Measurements from ENCODE around the gene CRYBA2. TPM values are rescaled to one million over a fixed set of nuclear protein-coding genes. Genes with fewer than 3 reads are reported as not detected.

Gene CRYBA2
- total RNA-seq, 5 donors from 2014 or later (not counting 1 experiment from before 2014, with no cell fraction given): not detected

DNA sequence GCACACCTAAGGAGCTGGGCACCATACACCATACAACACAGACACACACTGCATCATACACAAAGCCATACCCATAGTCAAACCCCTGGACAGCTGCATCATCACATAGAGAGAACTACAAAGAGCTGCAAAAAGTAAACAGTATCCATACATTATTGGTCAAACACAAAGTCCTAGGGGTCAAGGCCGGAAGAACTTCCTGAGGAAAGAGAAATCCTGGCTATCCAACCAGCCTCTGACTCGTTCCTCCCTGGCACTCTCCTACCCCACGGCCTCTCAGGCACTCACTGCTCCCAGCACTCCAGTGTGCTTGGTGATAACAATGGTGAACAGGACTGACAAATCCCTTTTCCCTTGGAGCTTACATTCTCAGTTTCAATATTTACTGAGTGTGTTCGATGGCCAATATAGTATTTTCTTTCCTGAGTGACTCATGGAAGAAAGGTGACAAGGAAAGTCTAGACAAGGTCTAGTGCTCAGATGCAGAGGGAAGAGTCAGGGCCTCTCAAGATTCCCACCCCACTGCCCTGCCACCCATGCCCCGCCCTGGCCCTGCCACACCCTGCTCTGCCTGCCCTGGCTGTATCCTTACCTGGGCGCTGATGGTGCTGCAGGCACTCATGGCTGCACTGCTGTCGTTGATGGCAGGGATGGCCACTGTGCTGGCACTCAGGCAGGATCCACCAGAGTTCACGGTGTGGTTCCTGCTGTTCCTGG, 44.7 kb upstream of the CRYBA2 start:
- ATAC-seq (replicated peaks in 1 of 4) (no peak), DNase-seq (no peak)
- Histone ChIP-seq H3K27me3 (replicated peaks in 1 of 2; ENCODE audit: control insufficient read depth in 2 of 2, extremely low read depth in 1 of 2, insufficient read depth in 2 of 2, low read length in 1 of 2) (peaks cover 2 to 58% of the 10 kb centered on the region in 2 experiments), H3K9me3 (no peaks in the 10 kb centered on the region), H3K4me3 (ENCODE audit: control insufficient read depth in 1 of 2, extremely low read depth in 1 of 2, low read length in 1 of 2) (no peak overlapping the region), H3K27ac (ENCODE audit: low read length) (no peak overlapping the region), H3K36me3 (ENCODE audit: control insufficient read depth in 2 of 2, extremely low read depth in 1 of 2, insufficient read depth in 1 of 2, low read length in 1 of 2) (no peaks in the 10 kb centered on the region), H3K4me1 (ENCODE audit: control insufficient read depth in 1 of 2, extremely low read depth in 1 of 2, insufficient read depth in 2 of 2, low read length in 2 of 2) (peaks cover 0 to 4% of the 10 kb centered on the region in 2 experiments)
- no peak overlapping the region for H3K4me3 Mint-ChIP-seq
- H3K36me3 Mint-ChIP-seq: no peaks in the 10 kb centered on the region
- H3K9me3 Mint-ChIP-seq: no peaks in the 10 kb centered on the region
- H3K4me1 Mint-ChIP-seq: peaks cover 10 to 16% (median 12%) of the 10 kb centered on the region in 3 donors
- WGBS (ENCODE audit: insufficient coverage): 50% methylated on average over 5 of the region's 8 CpGs
- H3K27ac Mint-ChIP-seq: no peak overlapping the region
- CTCF ChIA-PET: interaction anchor here (0.6 to 1.7 kb wide), 3 partner anchors 8 to 174 kb away, joined by 3 to 4 read pairs (median 3); no protein-coding TSS in a partner anchor
- H3K27me3 Mint-ChIP-seq: peaks cover 47 to 75% of the 10 kb centered on the region in 2 donors
- POLR2A ChIA-PET: no interaction called here

DNA sequence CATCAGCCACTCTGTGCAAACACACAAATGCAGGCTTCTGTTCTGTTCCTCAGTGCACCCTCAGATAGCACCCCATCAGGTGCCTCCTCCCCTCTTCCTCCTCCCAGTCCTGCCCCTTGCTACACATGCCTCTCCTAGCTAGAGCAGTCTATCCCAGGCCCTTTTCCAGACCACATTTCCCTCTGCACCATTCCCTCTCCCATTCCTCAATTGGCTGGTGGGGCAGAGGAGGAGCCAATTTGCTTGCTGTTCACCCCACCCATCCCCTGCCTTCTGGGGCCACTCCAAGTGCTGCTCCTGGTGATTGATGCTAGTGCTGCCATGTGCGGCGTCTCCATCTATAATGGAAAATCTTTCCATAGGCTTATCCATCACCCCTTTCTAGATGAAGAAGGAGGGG, 42.7 kb upstream of the CRYBA2 start:
- ATAC-seq (replicated peaks in 1 of 4): no peak
- Histone ChIP-seq H3K4me3 (ENCODE audit: control insufficient read depth in 1 of 2, extremely low read depth in 1 of 2, low read length in 1 of 2) (no peak overlapping the region), H3K36me3 (ENCODE audit: control insufficient read depth in 2 of 2, extremely low read depth in 1 of 2, insufficient read depth in 1 of 2, low read length in 1 of 2) (no peaks in the 10 kb centered on the region), H3K27ac (ENCODE audit: low read length) (no peak overlapping the region), H3K4me1 (ENCODE audit: control insufficient read depth in 1 of 2, extremely low read depth in 1 of 2, insufficient read depth in 2 of 2, low read length in 2 of 2) (no peaks in the 10 kb centered on the region), H3K27me3 (replicated peaks in 1 of 2; ENCODE audit: control insufficient read depth in 2 of 2, extremely low read depth in 1 of 2, insufficient read depth in 2 of 2, low read length in 1 of 2) (peaks cover 0 to 62% of the 10 kb centered on the region in 2 experiments), H3K9me3 (no peaks in the 10 kb centered on the region)
- Mint-ChIP-seq H3K4me3 (no peak overlapping the region), H3K36me3 (no peaks in the 10 kb centered on the region), H3K4me1 (peaks cover under 1 to 3% (median 2%) of the 10 kb centered on the region in 3 donors), H3K27ac (peak overlapping the region in 1 of 2 donors; percentile 15), H3K9me3 (no peaks in the 10 kb centered on the region), H3K27me3 (peaks cover 37 to 64% of the 10 kb centered on the region in 2 donors)
- POLR2A ChIA-PET: no interaction called here
- CTCF ChIA-PET: no interaction called here
- no peak for DNase-seq
- WGBS (ENCODE audit: insufficient coverage): no CpG with 5 or more reads among the region's 2 CpGs

DNA sequence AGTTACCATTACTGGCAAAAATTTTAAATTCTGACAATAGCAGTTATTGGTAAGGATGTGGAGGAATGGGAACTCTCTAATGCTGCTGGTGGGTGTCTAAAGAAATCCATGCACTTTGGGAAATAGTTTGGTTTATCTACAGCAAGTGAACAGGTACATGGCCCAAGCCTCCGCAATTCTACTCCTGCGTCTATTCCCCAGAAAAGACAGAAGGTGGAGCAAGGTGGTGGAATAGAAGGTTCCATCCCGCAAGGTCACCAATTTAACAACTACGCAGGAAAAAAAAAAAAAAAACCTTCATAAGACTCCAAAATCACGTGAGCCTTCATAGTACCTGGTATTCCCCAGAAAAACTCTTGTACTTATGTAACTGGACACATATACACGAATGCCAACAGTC, 41.6 kb upstream of the CRYBA2 start:
- ATAC-seq (replicated peaks in 1 of 4): no peak
- WGBS (ENCODE audit: insufficient coverage): 40% methylated on average over 1 of the region's 6 CpGs
- no peaks in the 10 kb centered on the region for H3K9me3 ChIP-seq
- Mint-ChIP-seq H3K27me3 (peaks cover 32 to 61% of the 10 kb centered on the region in 2 donors), H3K4me1 (no peaks in the 10 kb centered on the region), H3K27ac (no peak overlapping the region), H3K36me3 (no peaks in the 10 kb centered on the region), H3K9me3 (no peaks in the 10 kb centered on the region), H3K4me3 (no peak overlapping the region)
- ChIA-PET CTCF (interaction anchor here in 1 of 2 donors (0.6 kb wide), 1 partner anchor 281 kb away, joined by 3 read pairs; no protein-coding TSS in a partner anchor), POLR2A (interaction anchor here in 1 of 2 donors (0.6 kb wide), 1 partner anchor 251 kb away, joined by 3 read pairs; no protein-coding TSS in a partner anchor)
- peaks cover 0 to 63% of the 10 kb centered on the region in 2 experiments for H3K27me3 ChIP-seq (replicated peaks in 1 of 2; ENCODE audit: control insufficient read depth in 2 of 2, extremely low read depth in 1 of 2, insufficient read depth in 2 of 2, low read length in 1 of 2)
- H3K4me3 ChIP-seq (ENCODE audit: control insufficient read depth in 1 of 2, extremely low read depth in 1 of 2, low read length in 1 of 2): no peak overlapping the region
- no peak for DNase-seq
- H3K36me3 ChIP-seq (ENCODE audit: control insufficient read depth in 2 of 2, extremely low read depth in 1 of 2, insufficient read depth in 1 of 2, low read length in 1 of 2): no peaks in the 10 kb centered on the region
- H3K27ac ChIP-seq (ENCODE audit: low read length): no peak overlapping the region
- H3K4me1 ChIP-seq (ENCODE audit: control insufficient read depth in 1 of 2, extremely low read depth in 1 of 2, insufficient read depth in 2 of 2, low read length in 2 of 2): no peaks in the 10 kb centered on the region

DNA sequence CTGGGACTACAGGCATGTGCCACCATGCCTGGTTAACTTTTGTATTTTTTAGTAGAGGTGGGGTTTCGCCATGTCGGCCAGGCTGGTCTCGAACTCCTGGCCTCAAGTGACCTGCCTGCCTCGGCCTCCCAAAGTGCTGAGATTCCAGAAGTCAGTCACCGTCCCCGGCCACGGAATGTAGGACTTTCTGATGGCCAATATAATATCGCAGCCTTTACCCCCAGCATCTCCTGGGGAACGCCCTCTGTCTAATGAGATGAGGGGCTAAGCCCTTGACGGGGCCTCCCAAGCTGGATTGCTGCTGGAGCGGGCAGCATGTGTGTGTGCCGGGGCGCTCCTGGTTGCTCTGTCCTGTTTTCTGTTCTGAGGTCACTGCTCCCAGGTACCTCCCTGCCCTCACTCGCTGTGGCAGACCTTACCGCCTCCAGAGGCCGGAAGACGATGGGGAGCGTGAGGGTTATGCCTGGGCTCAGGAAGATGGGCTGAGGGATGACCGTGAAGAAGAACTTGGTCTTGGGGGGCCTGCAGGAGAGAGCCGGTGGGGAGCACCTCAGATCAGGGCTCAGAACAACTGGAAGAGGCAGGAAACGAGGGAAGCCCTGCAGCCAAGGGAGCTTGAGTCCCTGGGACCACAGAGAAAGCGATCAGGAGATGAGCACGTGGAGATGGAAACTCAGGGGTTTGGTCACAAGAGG, 39.0 kb upstream of the CRYBA2 start:
- H3K9me3 ChIP-seq: no peaks in the 10 kb centered on the region
- POLR2A ChIA-PET: no interaction called here
- Mint-ChIP-seq H3K9me3 (no peaks in the 10 kb centered on the region), H3K27me3 (peaks cover 27 to 47% of the 10 kb centered on the region in 2 donors), H3K4me1 (no peaks in the 10 kb centered on the region), H3K27ac (no peak overlapping the region), H3K36me3 (no peaks in the 10 kb centered on the region), H3K4me3 (no peak overlapping the region)
- no peaks in the 10 kb centered on the region for H3K4me1 ChIP-seq (ENCODE audit: control insufficient read depth in 1 of 2, extremely low read depth in 1 of 2, insufficient read depth in 2 of 2, low read length in 2 of 2)
- 86% methylated on average over 17 of the region's 23 CpGs for WGBS (ENCODE audit: insufficient coverage)
- no peak for ATAC-seq (replicated peaks in 1 of 4)
- H3K36me3 ChIP-seq (ENCODE audit: control insufficient read depth in 2 of 2, extremely low read depth in 1 of 2, insufficient read depth in 1 of 2, low read length in 1 of 2): no peaks in the 10 kb centered on the region
- DNase-seq: no peak
- CTCF ChIA-PET: interaction anchor here (0.6 to 0.7 kb wide), 2 partner anchors 11 to 65 kb away, joined by 4 to 6 read pairs; no protein-coding TSS in a partner anchor
- no peak overlapping the region for H3K4me3 ChIP-seq (ENCODE audit: control insufficient read depth in 1 of 2, extremely low read depth in 1 of 2, low read length in 1 of 2)
- no peak overlapping the region for H3K27ac ChIP-seq (ENCODE audit: low read length)
- H3K27me3 ChIP-seq (replicated peaks in 1 of 2; ENCODE audit: control insufficient read depth in 2 of 2, extremely low read depth in 1 of 2, insufficient read depth in 2 of 2, low read length in 1 of 2): peaks cover 0 to 63% of the 10 kb centered on the region in 2 experiments

DNA sequence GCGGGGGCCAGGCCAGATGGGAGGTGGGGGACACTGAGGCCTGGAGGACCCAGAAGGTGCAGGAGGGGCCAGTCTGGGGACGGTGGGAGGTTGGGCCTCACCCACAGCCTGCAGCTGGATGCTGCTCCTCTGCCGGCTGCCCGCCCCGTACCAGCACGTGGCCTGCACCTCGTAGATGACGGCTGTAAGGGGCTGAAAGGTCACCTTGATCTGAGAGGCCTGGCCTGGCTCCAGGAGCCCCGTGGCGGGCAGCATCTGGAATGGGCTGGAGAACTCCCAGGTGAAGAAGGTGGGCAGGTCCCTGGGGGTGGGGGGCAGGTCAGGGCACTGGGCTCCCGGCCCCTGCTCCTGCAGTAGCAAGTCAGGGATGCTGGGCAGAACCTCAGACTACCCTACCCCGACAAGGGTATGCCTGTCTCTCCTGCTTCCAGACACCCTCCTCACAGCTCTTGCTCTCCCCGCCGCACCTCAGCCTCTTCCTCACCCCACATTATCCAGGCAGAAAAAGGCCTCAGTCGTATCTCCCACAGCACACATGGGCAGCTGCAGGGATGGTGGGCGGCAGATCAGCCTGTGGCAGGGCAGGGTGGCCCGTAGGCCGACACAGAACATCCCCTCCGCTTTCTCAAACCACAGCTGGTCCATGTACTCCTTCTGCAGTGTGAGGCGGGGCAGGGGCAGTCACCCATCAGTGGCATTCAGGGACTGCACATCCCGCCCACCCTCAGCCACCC, 38.0 kb upstream of the CRYBA2 start:
- 82% methylated on average over 19 of the region's 21 CpGs for WGBS (ENCODE audit: insufficient coverage)
- ChIA-PET CTCF (interaction anchor here in 1 of 2 donors (0.6 to 0.7 kb wide), 2 partner anchors 41 to 121 kb away, joined by 3 to 6 read pairs; no protein-coding TSS in a partner anchor), POLR2A (no interaction called here)
- H3K36me3 Mint-ChIP-seq: no peaks in the 10 kb centered on the region
- no peak overlapping the region for H3K4me3 Mint-ChIP-seq
- Histone ChIP-seq H3K27me3 (replicated peaks in 1 of 2; ENCODE audit: control insufficient read depth in 2 of 2, extremely low read depth in 1 of 2, insufficient read depth in 2 of 2, low read length in 1 of 2) (peaks cover 0 to 62% of the 10 kb centered on the region in 2 experiments), H3K9me3 (no peaks in the 10 kb centered on the region), H3K36me3 (ENCODE audit: control insufficient read depth in 2 of 2, extremely low read depth in 1 of 2, insufficient read depth in 1 of 2, low read length in 1 of 2) (no peaks in the 10 kb centered on the region), H3K4me3 (ENCODE audit: control insufficient read depth in 1 of 2, extremely low read depth in 1 of 2, low read length in 1 of 2) (no peak overlapping the region), H3K4me1 (ENCODE audit: control insufficient read depth in 1 of 2, extremely low read depth in 1 of 2, insufficient read depth in 2 of 2, low read length in 2 of 2) (no peaks in the 10 kb centered on the region), H3K27ac (ENCODE audit: low read length) (no peak overlapping the region)
- no peaks in the 10 kb centered on the region for H3K4me1 Mint-ChIP-seq
- H3K27me3 Mint-ChIP-seq: peaks cover 27 to 41% of the 10 kb centered on the region in 2 donors
- ATAC-seq (replicated peaks in 1 of 4) (no peak), DNase-seq (no peak)
- H3K9me3 Mint-ChIP-seq: no peaks in the 10 kb centered on the region
- no peak overlapping the region for H3K27ac Mint-ChIP-seq
